WTC11 (cell line): ENCODE data around the gene SETD2.

ENCODE experiments used
- JUN ChIP-seq: sonication (generic); formaldehyde crosslinking; IDR thresholded peaks from 2 replicates; pipeline ENCODE4 v1.8.0; 2023; ENCODE audit warnings: mild to moderate bottlenecking, missing genetic modification reagents
- NR2C2 ChIP-seq: sonication (generic); formaldehyde crosslinking; IDR thresholded peaks from 2 replicates; pipeline ENCODE4 v1.8.0; 2022; ENCODE audit warnings: mild to moderate bottlenecking, missing genetic modification reagents
- OVOL2 ChIP-seq: fragments of 250-450 bp; sonication (Bioruptor Pico); IDR thresholded peaks from 2 replicates; pipeline ENCODE4 v1.9.0; 2021; ENCODE audit warnings: mild to moderate bottlenecking, borderline replicate concordance
- SP1 ChIP-seq: sonication (generic); formaldehyde crosslinking; conservative IDR thresholded peaks from 2 replicates; pipeline ENCODE4 v1.8.1; 2022; ENCODE audit warnings: missing genetic modification reagents
- ZNF263 ChIP-seq: sonication (generic); formaldehyde crosslinking; IDR thresholded peaks from 2 replicates; pipeline ENCODE4 v1.8.1; 2022; ENCODE audit warnings: low read depth, mild to moderate bottlenecking, moderate library complexity, missing genetic modification reagents
- TF ChIP-seq, protein P1 (sequence below): fragments of 200-600 bp; IDR thresholded peaks from 2 replicates; pipeline ENCODE4 v1.8.0; 2022; ENCODE audit warnings: antibody characterized with exemption
- TF ChIP-seq, protein P2 (sequence below): sonication (generic); formaldehyde crosslinking; IDR thresholded peaks from 2 replicates; pipeline ENCODE4 v1.8.0; 2022; ENCODE audit warnings: mild to moderate bottlenecking, missing genetic modification reagents
- TF ChIP-seq, protein P3 (sequence below): sonication (generic); formaldehyde crosslinking; IDR thresholded peaks from 2 replicates; pipeline ENCODE4 v1.8.1; 2022; ENCODE audit warnings: mild to moderate bottlenecking, moderate library complexity, missing genetic modification reagents
- TF ChIP-seq, protein P4 (sequence below): sonication (generic); formaldehyde crosslinking; IDR thresholded peaks from 2 replicates; pipeline ENCODE4 v1.8.0; 2022; ENCODE audit warnings: mild to moderate bottlenecking, missing genetic modification reagents

DNA sequence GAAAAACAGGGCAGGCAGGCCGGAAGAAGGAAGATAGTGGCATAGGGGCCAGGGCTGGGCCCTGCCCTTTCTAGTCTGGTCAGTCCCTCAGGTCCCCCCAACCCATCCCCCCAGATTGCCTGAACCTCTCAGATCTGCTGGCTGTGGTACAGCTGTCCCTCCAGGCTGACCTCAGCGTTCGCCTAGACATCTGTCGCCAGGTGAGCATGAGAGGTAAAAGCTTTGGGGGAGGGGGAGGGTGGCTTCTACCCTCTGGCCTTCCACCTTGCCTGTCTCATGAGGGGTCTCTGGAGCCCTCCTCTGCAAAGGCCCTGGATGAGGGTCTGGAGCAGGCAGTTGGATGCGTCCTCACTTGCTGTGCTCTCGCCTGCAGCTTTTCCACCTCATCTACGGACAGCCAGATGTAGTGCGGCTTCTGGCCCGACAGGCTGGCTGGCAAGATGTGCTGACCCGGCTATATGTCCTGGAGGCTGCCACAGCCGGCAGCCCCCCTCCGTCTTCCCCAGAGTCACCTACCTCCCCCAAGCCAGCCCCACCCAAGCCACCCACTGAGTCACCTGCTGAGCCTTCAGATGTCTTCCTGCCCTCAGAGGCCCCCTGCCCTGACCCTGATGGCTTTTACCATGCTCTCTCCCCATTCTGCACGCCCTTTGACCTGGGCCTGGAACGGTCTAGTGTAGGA, 164.3 kb downstream of the SETD2 start:
- TF ChIP-seq ZNF263 (CRISPR knock-in tag): no peak
- TF ChIP-seq, protein P1, sequence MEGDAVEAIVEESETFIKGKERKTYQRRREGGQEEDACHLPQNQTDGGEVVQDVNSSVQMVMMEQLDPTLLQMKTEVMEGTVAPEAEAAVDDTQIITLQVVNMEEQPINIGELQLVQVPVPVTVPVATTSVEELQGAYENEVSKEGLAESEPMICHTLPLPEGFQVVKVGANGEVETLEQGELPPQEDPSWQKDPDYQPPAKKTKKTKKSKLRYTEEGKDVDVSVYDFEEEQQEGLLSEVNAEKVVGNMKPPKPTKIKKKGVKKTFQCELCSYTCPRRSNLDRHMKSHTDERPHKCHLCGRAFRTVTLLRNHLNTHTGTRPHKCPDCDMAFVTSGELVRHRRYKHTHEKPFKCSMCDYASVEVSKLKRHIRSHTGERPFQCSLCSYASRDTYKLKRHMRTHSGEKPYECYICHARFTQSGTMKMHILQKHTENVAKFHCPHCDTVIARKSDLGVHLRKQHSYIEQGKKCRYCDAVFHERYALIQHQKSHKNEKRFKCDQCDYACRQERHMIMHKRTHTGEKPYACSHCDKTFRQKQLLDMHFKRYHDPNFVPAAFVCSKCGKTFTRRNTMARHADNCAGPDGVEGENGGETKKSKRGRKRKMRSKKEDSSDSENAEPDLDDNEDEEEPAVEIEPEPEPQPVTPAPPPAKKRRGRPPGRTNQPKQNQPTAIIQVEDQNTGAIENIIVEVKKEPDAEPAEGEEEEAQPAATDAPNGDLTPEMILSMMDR: no peak
- no peak for TF ChIP-seq JUN
- TF ChIP-seq OVOL2 (CRISPR knock-in tag): no peak
- TF ChIP-seq, protein P2, sequence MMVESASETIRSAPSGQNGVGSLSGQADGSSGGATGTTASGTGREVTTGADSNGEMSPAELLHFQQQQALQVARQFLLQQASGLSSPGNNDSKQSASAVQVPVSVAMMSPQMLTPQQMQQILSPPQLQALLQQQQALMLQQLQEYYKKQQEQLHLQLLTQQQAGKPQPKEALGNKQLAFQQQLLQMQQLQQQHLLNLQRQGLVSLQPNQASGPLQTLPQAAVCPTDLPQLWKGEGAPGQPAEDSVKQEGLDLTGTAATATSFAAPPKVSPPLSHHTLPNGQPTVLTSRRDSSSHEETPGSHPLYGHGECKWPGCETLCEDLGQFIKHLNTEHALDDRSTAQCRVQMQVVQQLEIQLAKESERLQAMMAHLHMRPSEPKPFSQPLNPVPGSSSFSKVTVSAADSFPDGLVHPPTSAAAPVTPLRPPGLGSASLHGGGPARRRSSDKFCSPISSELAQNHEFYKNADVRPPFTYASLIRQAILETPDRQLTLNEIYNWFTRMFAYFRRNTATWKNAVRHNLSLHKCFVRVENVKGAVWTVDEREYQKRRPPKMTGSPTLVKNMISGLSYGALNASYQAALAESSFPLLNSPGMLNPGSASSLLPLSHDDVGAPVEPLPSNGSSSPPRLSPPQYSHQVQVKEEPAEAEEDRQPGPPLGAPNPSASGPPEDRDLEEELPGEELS: no peak
- TF ChIP-seq, protein P3, sequence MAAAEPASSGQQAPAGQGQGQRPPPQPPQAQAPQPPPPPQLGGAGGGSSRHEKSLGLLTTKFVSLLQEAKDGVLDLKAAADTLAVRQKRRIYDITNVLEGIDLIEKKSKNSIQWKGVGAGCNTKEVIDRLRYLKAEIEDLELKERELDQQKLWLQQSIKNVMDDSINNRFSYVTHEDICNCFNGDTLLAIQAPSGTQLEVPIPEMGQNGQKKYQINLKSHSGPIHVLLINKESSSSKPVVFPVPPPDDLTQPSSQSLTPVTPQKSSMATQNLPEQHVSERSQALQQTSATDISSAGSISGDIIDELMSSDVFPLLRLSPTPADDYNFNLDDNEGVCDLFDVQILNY (CRISPR knock-in tag): no peak
- TF ChIP-seq, protein P4, sequence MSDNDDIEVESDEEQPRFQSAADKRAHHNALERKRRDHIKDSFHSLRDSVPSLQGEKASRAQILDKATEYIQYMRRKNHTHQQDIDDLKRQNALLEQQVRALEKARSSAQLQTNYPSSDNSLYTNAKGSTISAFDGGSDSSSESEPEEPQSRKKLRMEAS: no peak
- TF ChIP-seq NR2C2 (CRISPR knock-in tag): no peak
- TF ChIP-seq SP1 (CRISPR knock-in tag): no peak
